ENCODE results near the gene FAM90A1. TPM values are rescaled to one million over a fixed set of nuclear protein-coding genes. Genes with fewer than 3 reads are reported as not detected.
"Not testable (repeated sequence)": the region's sequence is repeated elsewhere in the genome, so short reads cannot be mapped to it uniquely, and the experiment has no call there.

FAM90A1 gene
- total RNA-seq, 1 donor = under 0.01 TPM

- peak; percentile 45 to 65 (median 49) for DNase-seq (ENCODE audit: low read depth in 2 of 3, low spot score in 2 of 3)
These were observed 47.3 kb downstream of the FAM90A1 start for GRCh38 chr12:8179989-8180585.

- DNase-seq (ENCODE audit: low read depth in 2 of 3, low spot score in 2 of 3) = not testable (repeated sequence)
These were observed 54.5 kb downstream of the FAM90A1 start for GRCh38 chr12:8172911-8173310.

Other genes with a start within 250 kb of the FAM90A1 start
- 10.0 TPM for gene FOXJ2, start 194.9 kb downstream of the FAM90A1 start, total RNA-seq
- gene C3AR1, start 161.3 kb downstream of the FAM90A1 start, total RNA-seq = 2.2 TPM
- 29.6 TPM for gene NECAP1, start 145.3 kb downstream of the FAM90A1 start, total RNA-seq
- gene CLEC4A, start 104.0 kb downstream of the FAM90A1 start, total RNA-seq = 0.27 TPM
- gene ZNF705A, start 70.6 kb downstream of the FAM90A1 start, total RNA-seq = not detected
- gene CLEC6A, start 228.3 kb upstream of the FAM90A1 start, total RNA-seq = not detected